ENCODE measurements around the gene GON7.
"Not testable (repeated sequence)": the region's sequence is repeated elsewhere in the genome, so short reads cannot be mapped to it uniquely, and the experiment has no call there.

The GON7 gene, protein sequence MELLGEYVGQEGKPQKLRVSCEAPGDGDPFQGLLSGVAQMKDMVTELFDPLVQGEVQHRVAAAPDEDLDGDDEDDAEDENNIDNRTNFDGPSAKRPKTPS
- total RNA-seq = 2.7 to 16.6 (median 12.2) reads per million in 9 experiments

- H3K27ac Mint-ChIP-seq = peak within 1 kb of the TSS; percentile 96 to 98
- H3K27me3 Mint-ChIP-seq = no peaks in the 10 kb centered on the region
- ATAC-seq (replicated peaks) (peak; percentile 94), DNase-seq (peak; percentile 78 to 82 (median 80))
- H3K36me3 Mint-ChIP-seq (ENCODE audit: insufficient read depth) = peaks cover 24% of the 10 kb centered on the region
- H3K9me3 Mint-ChIP-seq = no peaks in the 10 kb centered on the region
- H3K4me3 Mint-ChIP-seq = peak within 1 kb of the TSS; percentile 99 to 100
- H3K4me1 Mint-ChIP-seq (ENCODE audit: low read depth in 2 of 2) = peaks cover 29 to 46% of the 10 kb centered on the region in 2 donors
Observed at GRCh38 chr14:93206793-93207467, at the start of gene GON7, which contains the start of gene UBR7. Gene GON7 (minus strand): TSS chr14:93207065. CDS start chr14:93207037, 28 bp downstream. Gene UBR7 (plus strand): TSS chr14:93207256. CDS start chr14:93207292, 36 bp downstream.

- Mint-ChIP-seq H3K4me1 (ENCODE audit: low read depth in 2 of 2) (peaks cover 0 to 4% of the 10 kb centered on the region in 2 donors), H3K27ac (peak overlapping the region; percentile 7 to 15)
Observed at GRCh38 chr14:93249128-93249831, 42.4 kb upstream of the GON7 start.

GRCh38 chr14:93246534-93246933, 39.7 kb upstream of the GON7 start:
- Mint-ChIP-seq H3K27ac (peak overlapping the region in 1 of 2 donors; percentile 29), H3K27me3 (no peaks in the 10 kb centered on the region), H3K9me3 (no peaks in the 10 kb centered on the region), H3K4me1 (ENCODE audit: low read depth in 2 of 2) (peaks cover 0 to 4% of the 10 kb centered on the region in 2 donors), H3K4me3 (no peak overlapping the region), H3K36me3 (ENCODE audit: insufficient read depth) (peaks cover 71% of the 10 kb centered on the region)
- DNase-seq = no peak
- no peak for ATAC-seq (replicated peaks)

More at GRCh38 chr14:93249128-93249831, 42.4 kb upstream of the GON7 start:
- Mint-ChIP-seq H3K4me3 (no peak overlapping the region), H3K27me3 (no peaks in the 10 kb centered on the region), H3K36me3 (ENCODE audit: insufficient read depth) (peaks cover 52% of the 10 kb centered on the region), H3K9me3 (no peaks in the 10 kb centered on the region)
- DNase-seq (no peak), ATAC-seq (replicated peaks) (no peak)

GRCh38 chr14:93245764-93246420, 39.0 kb upstream of the GON7 start:
- Mint-ChIP-seq H3K36me3 (ENCODE audit: insufficient read depth) (peaks cover 72% of the 10 kb centered on the region), H3K27ac (no peak overlapping the region), H3K4me3 (no peak overlapping the region), H3K27me3 (no peaks in the 10 kb centered on the region), H3K9me3 (no peaks in the 10 kb centered on the region), H3K4me1 (ENCODE audit: low read depth in 2 of 2) (peaks cover 0 to 4% of the 10 kb centered on the region in 2 donors)
- DNase-seq = no peak
- ATAC-seq (replicated peaks) = no peak

- no peaks in the 10 kb centered on the region for H3K9me3 Mint-ChIP-seq
- H3K4me1 Mint-ChIP-seq (ENCODE audit: low read depth in 2 of 2) = no peaks in the 10 kb centered on the region
- H3K27me3 Mint-ChIP-seq = no peaks in the 10 kb centered on the region
- DNase-seq = no peak
- H3K36me3 Mint-ChIP-seq (ENCODE audit: insufficient read depth) = peaks cover 54% of the 10 kb centered on the region
- no peak overlapping the region for H3K27ac Mint-ChIP-seq
- no peak overlapping the region for H3K4me3 Mint-ChIP-seq
- no peak for ATAC-seq (replicated peaks)
Observed at GRCh38 chr14:93240678-93241000, 33.8 kb upstream of the GON7 start.

DNA sequence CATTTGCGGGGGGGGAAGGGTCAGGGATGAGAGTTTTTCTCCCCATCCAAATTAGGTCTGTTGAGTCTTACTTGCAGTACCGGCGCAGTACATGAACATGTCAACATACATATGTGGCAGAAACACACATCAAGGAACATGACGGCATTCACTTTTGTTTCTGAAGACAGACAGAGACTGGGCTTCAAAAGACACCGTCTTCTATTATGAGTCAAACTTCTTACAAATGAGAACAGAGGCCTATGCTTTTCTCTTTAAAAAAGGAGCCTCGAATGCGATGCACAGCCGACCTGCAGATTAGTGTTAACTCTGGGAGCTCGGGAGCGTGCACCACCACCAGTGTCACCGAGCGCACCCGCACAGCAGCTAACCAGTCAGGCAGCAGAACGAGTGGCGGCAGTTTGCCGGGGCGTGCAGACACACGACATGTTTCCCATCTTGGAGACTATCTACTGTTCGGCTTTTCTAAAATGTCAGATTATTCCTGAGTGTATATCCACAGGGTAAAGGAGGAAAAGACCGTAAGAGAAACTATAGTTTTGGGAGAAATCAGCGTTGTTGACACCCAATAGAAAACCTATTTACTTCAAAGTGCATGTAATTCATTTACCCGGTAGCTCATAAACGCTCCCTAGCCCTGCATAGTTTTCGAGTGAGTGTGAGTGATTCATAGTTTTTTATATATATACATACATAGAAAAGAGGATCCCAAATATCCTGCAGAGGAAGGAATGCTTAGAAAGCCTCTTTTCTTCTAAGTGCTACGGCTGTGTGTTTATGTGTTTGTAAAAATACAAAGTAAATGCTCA, 33.2 kb upstream of the GON7 start:
- no peak for ATAC-seq (replicated peaks)
- DNase-seq = no peak
- no peaks in the 10 kb centered on the region for H3K27me3 Mint-ChIP-seq

DNA sequence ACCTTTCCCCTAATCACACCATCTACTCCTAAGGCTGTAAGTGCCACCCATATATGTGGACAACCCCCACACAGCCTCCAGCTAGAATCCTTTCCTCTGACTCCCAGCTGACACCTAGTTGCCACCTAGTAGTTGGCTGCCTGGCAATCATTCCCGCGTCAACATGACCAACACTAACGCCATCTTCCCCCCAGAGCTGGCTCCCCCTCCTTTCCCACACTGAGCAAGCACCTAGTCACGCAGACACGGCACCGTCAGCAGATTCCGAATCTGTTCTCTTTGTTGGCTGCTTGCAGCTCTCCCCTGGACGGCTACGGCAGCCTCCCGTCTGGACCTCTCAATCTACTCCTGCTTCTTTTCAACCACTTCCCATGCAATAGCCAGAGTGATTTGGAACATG, 27.9 kb upstream of the GON7 start:
- Mint-ChIP-seq H3K27me3 (peaks cover 8 to 14% of the 10 kb centered on the region in 2 donors), H3K36me3 (ENCODE audit: insufficient read depth) (peaks cover 1% of the 10 kb centered on the region), H3K4me3 (no peak overlapping the region), H3K4me1 (ENCODE audit: low read depth in 2 of 2) (peaks cover 7 to 15% of the 10 kb centered on the region in 2 donors), H3K27ac (no peak overlapping the region), H3K9me3 (no peaks in the 10 kb centered on the region)
- ATAC-seq (replicated peaks) (no peak), DNase-seq (no peak)

More for the DNA sequence above, 33.2 kb upstream of the GON7 start:
- H3K36me3 Mint-ChIP-seq (ENCODE audit: insufficient read depth) = peaks cover 49% of the 10 kb centered on the region
- H3K27ac Mint-ChIP-seq = no peak overlapping the region
- H3K9me3 Mint-ChIP-seq = no peaks in the 10 kb centered on the region
- no peaks in the 10 kb centered on the region for H3K4me1 Mint-ChIP-seq (ENCODE audit: low read depth in 2 of 2)
- H3K4me3 Mint-ChIP-seq = no peak overlapping the region

GRCh38 chr14:93233078-93233477, 26.2 kb upstream of the GON7 start:
- not testable (repeated sequence) for H3K27ac Mint-ChIP-seq; H3K9me3 Mint-ChIP-seq; ATAC-seq (replicated peaks); H3K4me3 Mint-ChIP-seq; DNase-seq
- H3K36me3 Mint-ChIP-seq (ENCODE audit: insufficient read depth) = peaks cover 14% of the 10 kb centered on the region
- H3K27me3 Mint-ChIP-seq = peaks cover 8 to 14% of the 10 kb centered on the region in 2 donors
- peaks cover 7 to 17% of the 10 kb centered on the region in 2 donors for H3K4me1 Mint-ChIP-seq (ENCODE audit: low read depth in 2 of 2)

- peaks cover 7 to 17% of the 10 kb centered on the region in 2 donors for H3K4me1 Mint-ChIP-seq (ENCODE audit: low read depth in 2 of 2)
- no peaks in the 10 kb centered on the region for H3K9me3 Mint-ChIP-seq
- H3K36me3 Mint-ChIP-seq (ENCODE audit: insufficient read depth) = peaks cover 23% of the 10 kb centered on the region
- no peak overlapping the region for H3K4me3 Mint-ChIP-seq
- H3K27ac Mint-ChIP-seq = no peak overlapping the region
- no peak for DNase-seq
- H3K27me3 Mint-ChIP-seq = peaks cover 8 to 14% of the 10 kb centered on the region in 2 donors
- ATAC-seq (replicated peaks) = no peak
Observed at GRCh38 chr14:93232159-93232558, 25.3 kb upstream of the GON7 start.

GRCh38 chr14:93231129-93231979, 24.5 kb upstream of the GON7 start:
- no peak overlapping the region for H3K27ac Mint-ChIP-seq
- peaks cover 31% of the 10 kb centered on the region for H3K36me3 Mint-ChIP-seq (ENCODE audit: insufficient read depth)
- H3K27me3 Mint-ChIP-seq = peaks cover 8 to 14% of the 10 kb centered on the region in 2 donors
- H3K9me3 Mint-ChIP-seq = no peaks in the 10 kb centered on the region
- peak overlapping the region; percentile 58 to 73 for H3K4me3 Mint-ChIP-seq
- peaks cover 7 to 17% of the 10 kb centered on the region in 2 donors for H3K4me1 Mint-ChIP-seq (ENCODE audit: low read depth in 2 of 2)
- no peak for ATAC-seq (replicated peaks)
- DNase-seq = no peak

- peaks cover 8 to 14% of the 10 kb centered on the region in 2 donors for H3K27me3 Mint-ChIP-seq
- ATAC-seq (replicated peaks) (no peak), DNase-seq (no peak)
- no peak overlapping the region for H3K27ac Mint-ChIP-seq
- no peaks in the 10 kb centered on the region for H3K9me3 Mint-ChIP-seq
- H3K36me3 Mint-ChIP-seq (ENCODE audit: insufficient read depth) = peaks cover 34% of the 10 kb centered on the region
- peaks cover 7 to 17% of the 10 kb centered on the region in 2 donors for H3K4me1 Mint-ChIP-seq (ENCODE audit: low read depth in 2 of 2)
- peak overlapping the region in 1 of 2 donors; percentile 73 for H3K4me3 Mint-ChIP-seq
Observed at GRCh38 chr14:93230539-93230938, 23.7 kb upstream of the GON7 start.

GRCh38 chr14:93228550-93228949, 21.7 kb upstream of the GON7 start:
- Mint-ChIP-seq H3K9me3 (no peaks in the 10 kb centered on the region), H3K27me3 (peaks cover 8 to 14% of the 10 kb centered on the region in 2 donors), H3K27ac (no peak overlapping the region), H3K4me3 (no peak overlapping the region), H3K36me3 (ENCODE audit: insufficient read depth) (peaks cover 49% of the 10 kb centered on the region), H3K4me1 (ENCODE audit: low read depth in 2 of 2) (peaks cover 5 to 17% of the 10 kb centered on the region in 2 donors)
- DNase-seq (no peak), ATAC-seq (replicated peaks) (no peak)

Measured in effector memory CD8-positive, alpha-beta T cell (primary cell).